Measurements from ENCODE around the gene P4HB. TPM values are rescaled to one million over a fixed set of nuclear protein-coding genes. Genes with fewer than 3 reads are reported as not detected.

The P4HB gene
- total RNA-seq, 1 donor from 2014 or later, result 267 TPM

- Histone ChIP-seq H3K27me3 (ENCODE audit: low read depth) (no peaks in the 10 kb centered on the region), H3K9me3 (replicated peaks) (no peaks in the 10 kb centered on the region), H3K4me1 (peaks cover 39% of the 10 kb centered on the region), H3K27ac (replicated peaks) (no peak overlapping the region), H3K36me3 (peaks cover 74% of the 10 kb centered on the region), H3K4me3 (no peak overlapping the region)
- intact Hi-C loops (cut with micrococcal nuclease), result no loop called here
- DNase-seq, result no peak
- TF ChIP-seq CTCF (IDR thresholded peaks at IDR 0.05; ENCODE audit: borderline replicate concordance), result no peak
Measured at GRCh38 chr17:81885454-81885853, 25.1 kb upstream of the P4HB start.

- TF ChIP-seq CTCF (IDR thresholded peaks at IDR 0.05; ENCODE audit: borderline replicate concordance), result no peak
- Histone ChIP-seq H3K36me3 (peaks cover 74% of the 10 kb centered on the region), H3K27ac (replicated peaks) (no peak overlapping the region), H3K27me3 (ENCODE audit: low read depth) (no peaks in the 10 kb centered on the region), H3K4me3 (no peak overlapping the region), H3K9me3 (replicated peaks) (no peaks in the 10 kb centered on the region), H3K4me1 (peaks cover 34% of the 10 kb centered on the region)
- no peak for DNase-seq
- intact Hi-C loops (cut with micrococcal nuclease), result no loop called here
Measured at GRCh38 chr17:81884968-81885367, 24.6 kb upstream of the P4HB start.

GRCh38 chr17:81884520-81884919 lies 24.2 kb upstream of the P4HB start:
- Histone ChIP-seq H3K27me3 (ENCODE audit: low read depth) (no peaks in the 10 kb centered on the region), H3K4me3 (no peak overlapping the region), H3K4me1 (peaks cover 30% of the 10 kb centered on the region), H3K9me3 (replicated peaks) (no peaks in the 10 kb centered on the region), H3K36me3 (peaks cover 74% of the 10 kb centered on the region), H3K27ac (replicated peaks) (no peak overlapping the region)
- DNase-seq, result no peak
- no peak for TF ChIP-seq CTCF (IDR thresholded peaks at IDR 0.05; ENCODE audit: borderline replicate concordance)
- intact Hi-C loops (cut with micrococcal nuclease), result no loop called here

GRCh38 chr17:81879121-81879520 lies 18.8 kb upstream of the P4HB start:
- intact Hi-C loops (cut with micrococcal nuclease), result no loop called here
- no peak overlapping the region for H3K27ac ChIP-seq (replicated peaks)
- peaks cover 1% of the 10 kb centered on the region for H3K4me1 ChIP-seq
- DNase-seq, result no peak
- no peak for TF ChIP-seq CTCF (IDR thresholded peaks at IDR 0.05; ENCODE audit: borderline replicate concordance)
- H3K4me3 ChIP-seq, result no peak overlapping the region
- H3K9me3 ChIP-seq (replicated peaks), result no peaks in the 10 kb centered on the region
- peaks cover 39% of the 10 kb centered on the region for H3K36me3 ChIP-seq
- no peaks in the 10 kb centered on the region for H3K27me3 ChIP-seq (ENCODE audit: low read depth)

GRCh38 chr17:81878294-81878693 lies 18.0 kb upstream of the P4HB start:
- no peak for DNase-seq
- H3K9me3 ChIP-seq (replicated peaks), result no peaks in the 10 kb centered on the region
- no peaks in the 10 kb centered on the region for H3K27me3 ChIP-seq (ENCODE audit: low read depth)
- TF ChIP-seq CTCF (IDR thresholded peaks at IDR 0.05; ENCODE audit: borderline replicate concordance), result no peak
- intact Hi-C loops (cut with micrococcal nuclease), result no loop called here
- H3K4me3 ChIP-seq, result no peak overlapping the region
- H3K27ac ChIP-seq (replicated peaks), result no peak overlapping the region
- peaks cover under 1% of the 10 kb centered on the region for H3K4me1 ChIP-seq
- peaks cover 30% of the 10 kb centered on the region for H3K36me3 ChIP-seq

GRCh38 chr17:81877569-81877968 lies 17.2 kb upstream of the P4HB start:
- Histone ChIP-seq H3K9me3 (replicated peaks) (no peaks in the 10 kb centered on the region), H3K4me1 (peaks cover 7% of the 10 kb centered on the region), H3K27ac (replicated peaks) (no peak overlapping the region), H3K27me3 (ENCODE audit: low read depth) (no peaks in the 10 kb centered on the region), H3K4me3 (no peak overlapping the region), H3K36me3 (peaks cover 24% of the 10 kb centered on the region)
- intact Hi-C loops (cut with micrococcal nuclease), result no loop called here
- TF ChIP-seq CTCF (IDR thresholded peaks at IDR 0.05; ENCODE audit: borderline replicate concordance), result no peak
- DNase-seq, result no peak

All from left ventricle myocardium inferior (tissue), 1 donor.